Fibroblast of upper back skin (primary cell): ENCODE measurements around the gene RUNX2.

Experiments used
- DNase-seq: peaks from one replicate; pipeline ENCODE4 v3.0.0-alpha.2; 2013

The RUNX2 gene

DNA sequence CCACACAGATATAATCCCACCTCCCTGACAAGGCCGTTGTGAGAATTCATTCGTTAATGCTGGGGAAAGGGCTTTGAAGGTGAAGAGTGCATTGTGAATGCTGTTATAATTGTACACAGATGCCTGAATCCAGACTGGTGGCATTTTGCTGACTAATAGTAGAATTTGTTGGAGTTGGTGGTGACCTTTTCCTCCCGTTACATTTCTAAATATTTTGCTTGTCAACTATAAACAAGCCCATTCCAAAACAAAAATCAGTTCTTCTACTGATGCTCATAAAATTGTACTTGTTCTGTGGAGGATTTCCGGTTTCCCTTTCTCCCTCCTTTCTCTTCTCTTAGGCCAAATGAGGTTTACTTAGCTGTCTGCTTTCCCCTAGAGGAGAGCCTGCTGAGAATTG lies 302.7 kb downstream of the RUNX2 start:
- DNase-seq = no peak

GRCh38 chr6:45631396-45631795 lies 303.3 kb downstream of the RUNX2 start:
- no peak for DNase-seq

- no peak for DNase-seq
These were observed 305.3 kb downstream of the RUNX2 start for GRCh38 chr6:45633272-45633908.

DNA sequence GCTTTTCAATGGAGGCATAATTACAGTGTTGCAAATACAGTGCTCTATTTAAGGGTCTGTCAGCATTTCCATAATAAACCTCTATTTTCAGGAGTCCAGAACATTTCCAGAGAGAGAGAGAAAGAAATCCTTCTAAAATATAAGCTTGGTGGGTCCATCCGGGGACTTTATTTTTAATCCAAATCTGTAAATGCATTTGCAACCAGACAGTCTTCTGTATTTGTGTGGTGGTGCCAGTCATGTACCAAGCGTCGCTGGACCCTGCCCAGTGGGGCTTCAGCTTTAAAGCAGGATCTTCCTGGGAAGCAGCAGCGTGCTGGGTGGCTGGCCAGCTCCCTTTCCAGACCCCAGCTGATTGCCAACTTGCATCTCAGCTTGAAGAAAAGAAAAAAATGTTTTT lies 306.1 kb downstream of the RUNX2 start:
- no peak for DNase-seq

DNA sequence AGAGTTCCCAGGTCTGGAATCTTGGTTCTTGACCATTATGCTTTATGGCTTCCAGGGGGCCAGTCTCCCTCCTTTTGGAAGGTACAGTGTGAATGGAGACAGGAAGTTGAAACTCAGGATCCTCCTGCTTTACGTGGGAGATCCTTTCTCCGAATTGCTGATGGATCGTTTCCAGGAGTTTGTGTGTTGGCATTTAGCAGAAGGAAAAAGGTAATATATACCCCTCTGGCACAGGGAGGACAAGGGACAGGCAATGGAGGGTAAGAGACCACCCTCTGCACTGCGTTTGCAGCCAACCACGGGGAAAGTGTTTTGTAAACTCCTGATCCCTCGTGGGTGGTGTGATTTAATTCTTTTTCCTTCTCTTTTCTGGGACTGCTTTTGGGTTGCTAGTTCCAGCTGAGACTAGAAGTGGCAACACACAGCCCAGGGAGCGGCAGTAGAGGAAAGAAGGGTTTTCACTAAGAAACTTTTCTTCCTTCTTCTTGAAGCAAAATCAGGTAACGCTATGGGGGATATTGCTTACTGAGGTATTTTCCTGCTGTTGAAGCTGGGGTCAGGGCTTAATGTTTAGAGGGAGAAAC lies 307.2 kb downstream of the RUNX2 start:
- DNase-seq = no peak

- DNase-seq = no peak
These were observed 308.9 kb downstream of the RUNX2 start for GRCh38 chr6:45637056-45637455.

DNA sequence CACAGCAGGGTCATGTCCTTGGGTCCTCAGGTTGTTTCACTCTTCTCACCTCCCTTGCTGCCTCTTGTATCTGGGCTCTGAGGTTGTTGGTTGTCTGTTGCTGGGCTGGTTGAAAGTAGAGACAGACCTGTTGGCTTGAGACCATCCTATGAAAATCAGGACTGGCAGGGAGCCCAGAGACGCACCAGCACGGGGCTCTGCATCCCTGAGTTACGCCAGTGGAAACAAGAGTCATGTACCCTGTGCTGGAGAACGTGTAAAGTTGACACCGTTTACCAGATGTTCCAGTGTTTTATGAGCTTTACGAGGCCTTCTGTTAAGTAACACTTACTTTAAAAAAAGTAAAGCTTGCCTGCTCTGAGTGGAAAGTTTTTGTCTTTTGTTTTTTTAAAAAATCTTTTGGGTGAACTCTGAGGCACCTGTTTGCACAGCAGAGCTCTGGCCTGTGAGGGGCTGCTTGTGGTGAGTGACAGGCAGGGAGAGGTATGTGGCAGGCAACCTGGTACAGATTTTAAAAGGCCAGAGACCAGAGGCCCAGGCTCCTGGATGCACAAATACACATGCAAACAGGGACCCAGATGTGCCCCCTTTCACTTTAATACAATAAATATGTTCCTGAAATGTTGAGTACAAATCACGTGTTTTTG lies 309.6 kb downstream of the RUNX2 start:
- no peak for DNase-seq

DNA sequence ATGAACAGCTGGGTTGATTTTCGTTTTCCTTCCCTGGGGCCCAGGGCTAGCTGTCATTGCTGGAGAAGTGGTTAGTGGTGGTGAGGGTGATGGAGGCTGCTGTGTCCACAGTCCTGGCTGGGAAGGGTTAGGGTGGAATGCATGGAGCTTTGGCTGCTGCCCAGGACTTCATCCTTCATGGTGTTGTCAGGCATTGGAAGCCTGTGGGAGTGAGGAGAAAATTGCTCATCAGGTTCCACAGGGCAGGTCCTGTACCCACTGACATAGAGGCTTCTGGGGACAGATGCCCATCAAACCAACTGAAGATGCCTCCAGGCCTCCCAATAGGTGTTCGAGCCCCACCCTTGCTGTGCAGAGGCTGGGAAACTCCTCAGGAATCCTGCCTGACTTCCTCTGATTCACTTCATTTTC lies 312.0 kb downstream of the RUNX2 start:
- DNase-seq = peak; percentile 92

- no peak for DNase-seq
These were observed 312.7 kb downstream of the RUNX2 start for GRCh38 chr6:45640811-45641210.

GRCh38 chr6:45642331-45643125 lies 314.4 kb downstream of the RUNX2 start:
- no peak for DNase-seq

GRCh38 chr6:45643126-45643525 lies 315.0 kb downstream of the RUNX2 start:
- no peak for DNase-seq

GRCh38 chr6:45644720-45645119 lies 316.6 kb downstream of the RUNX2 start:
- no peak for DNase-seq

DNA sequence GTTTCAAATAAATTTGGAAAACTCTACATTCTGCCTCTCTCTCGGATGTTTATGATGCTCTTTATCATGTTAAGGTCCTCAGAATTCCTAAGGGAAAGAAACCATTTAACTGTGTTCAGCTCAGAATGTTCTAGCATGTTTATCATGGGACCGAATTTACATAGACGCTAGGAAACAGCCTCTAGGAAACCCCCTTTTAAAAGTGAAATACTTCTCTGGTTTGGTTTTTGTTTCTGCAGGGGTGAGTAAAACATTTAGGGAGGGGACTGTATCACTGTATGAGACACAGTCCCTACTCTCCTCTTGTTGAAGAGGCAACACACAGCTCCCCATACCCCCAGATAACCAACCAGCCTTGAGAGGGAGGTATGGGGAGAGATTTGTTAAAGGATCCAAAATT lies 317.2 kb downstream of the RUNX2 start:
- DNase-seq = no peak

DNA sequence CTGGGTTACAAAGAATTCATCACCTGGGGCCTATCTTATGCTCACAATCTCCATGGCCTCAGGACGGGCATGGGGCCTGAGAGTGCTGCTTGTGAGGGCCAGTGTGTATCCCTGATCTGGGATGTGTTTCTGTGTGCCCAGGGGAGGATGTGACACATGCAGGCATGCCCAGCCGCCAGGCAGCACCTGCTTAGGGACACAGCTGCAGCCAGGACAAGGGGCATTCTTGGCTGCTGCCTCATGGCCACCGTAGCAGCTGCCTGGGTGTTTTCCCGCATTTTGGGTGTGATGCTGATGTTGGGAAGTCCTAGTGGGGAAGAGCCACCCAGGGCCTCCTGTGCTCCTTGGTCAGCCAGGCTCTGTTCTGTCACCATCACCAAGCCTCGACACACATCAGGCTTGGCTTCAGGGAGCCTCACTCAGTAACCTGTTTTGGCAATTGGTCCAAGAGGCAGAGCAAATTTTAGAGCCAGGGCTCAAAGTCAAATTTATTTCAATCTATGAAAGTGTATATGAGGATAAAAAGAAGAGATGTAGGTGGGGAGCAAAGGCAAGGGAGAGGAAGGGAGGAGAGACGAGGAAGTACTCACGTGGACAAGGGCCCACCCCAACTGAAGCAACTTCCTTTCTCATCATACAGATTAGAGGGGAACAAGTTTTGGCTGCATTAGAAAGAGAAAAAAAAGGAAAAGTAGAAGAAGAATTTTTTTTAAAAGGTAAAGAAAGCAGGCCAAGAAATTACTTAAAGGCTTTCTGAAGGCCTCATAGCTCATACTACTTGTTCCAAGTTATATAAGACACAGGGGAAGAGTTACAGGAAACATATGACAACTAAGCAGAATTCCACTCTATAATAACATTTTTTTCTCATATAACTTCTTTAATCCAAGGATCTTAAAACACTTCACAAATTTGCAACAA lies 319.5 kb downstream of the RUNX2 start:
- DNase-seq = no peak

GRCh38 chr6:45648262-45648620 lies 320.1 kb downstream of the RUNX2 start:
- DNase-seq = no peak

DNA sequence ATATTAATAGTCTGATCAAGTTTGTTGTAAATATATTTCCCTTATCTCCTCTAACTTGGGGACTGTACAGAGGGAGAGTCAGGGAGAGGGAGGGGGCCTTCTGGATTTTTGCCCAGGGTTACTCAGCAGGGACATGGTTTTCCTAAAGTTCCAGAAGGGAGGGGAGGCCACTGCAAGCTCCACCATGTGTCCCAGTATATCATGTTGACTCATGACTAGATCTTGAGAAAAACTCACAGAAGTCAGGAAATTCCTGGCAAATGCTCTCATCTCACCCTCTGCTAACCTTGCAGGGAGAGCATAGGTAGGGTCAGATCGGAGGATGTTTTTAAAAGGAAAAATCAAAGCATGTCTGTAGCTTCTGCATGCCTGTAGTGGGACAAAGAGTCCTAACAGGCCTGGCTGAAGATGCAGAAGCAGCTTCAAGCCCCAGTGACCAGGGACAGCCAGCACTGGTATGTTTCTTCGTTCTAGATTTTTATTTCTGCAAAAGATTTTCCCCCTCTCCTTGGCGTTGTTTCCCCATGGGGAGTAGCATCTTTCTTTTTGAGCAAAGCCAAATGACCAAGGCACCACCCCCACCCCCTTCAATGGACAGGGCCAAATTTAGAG lies 322.5 kb downstream of the RUNX2 start:
- peak; percentile 96 for DNase-seq

GRCh38 chr6:45651301-45651700 lies 323.2 kb downstream of the RUNX2 start:
- no peak for DNase-seq

- DNase-seq = no peak
These were observed 324.3 kb downstream of the RUNX2 start for GRCh38 chr6:45652416-45652815.

- no peak for DNase-seq
These were observed 325.2 kb downstream of the RUNX2 start for GRCh38 chr6:45653117-45653883.

- DNase-seq = no peak
These were observed 326.5 kb downstream of the RUNX2 start for GRCh38 chr6:45654673-45655072.

- peak; percentile 100 for DNase-seq
These were observed 327.8 kb downstream of the RUNX2 start for GRCh38 chr6:45655745-45656476.
